HL-60/S4 treated with phorbol 12-myristate 13-acetate at 8.2 ng/mL for 4 days and 3 days (cell line): ENCODE measurements around the gene ZFP36L2.

Experiments
- in situ Hi-C: fragments of 300-500 bp; cut with MboI; formaldehyde crosslinking; loops from 2 replicates; pipeline ENCODE4 v1.15.0; 2022; ENCODE audit warnings: low sequenced_read_pairs

The ZFP36L2 gene

GRCh38 chr2:43226558-43226954 lies at the start of gene ZFP36L2:
ZFP36L2 (minus strand) TSS chr2:43226606; CDS start chr2:43226315, 291 bp downstream.
- in situ Hi-C loops = loop anchor here (25.0 kb wide), 2 partner anchors 289 to 389 kb away; no protein-coding TSS in a partner anchor

- in situ Hi-C loops = no loop called here
Observed at GRCh38 chr2:43274721-43275120, 48.3 kb upstream of the ZFP36L2 start.

GRCh38 chr2:43274055-43274454 lies 47.6 kb upstream of the ZFP36L2 start:
- in situ Hi-C loops = no loop called here

DNA sequence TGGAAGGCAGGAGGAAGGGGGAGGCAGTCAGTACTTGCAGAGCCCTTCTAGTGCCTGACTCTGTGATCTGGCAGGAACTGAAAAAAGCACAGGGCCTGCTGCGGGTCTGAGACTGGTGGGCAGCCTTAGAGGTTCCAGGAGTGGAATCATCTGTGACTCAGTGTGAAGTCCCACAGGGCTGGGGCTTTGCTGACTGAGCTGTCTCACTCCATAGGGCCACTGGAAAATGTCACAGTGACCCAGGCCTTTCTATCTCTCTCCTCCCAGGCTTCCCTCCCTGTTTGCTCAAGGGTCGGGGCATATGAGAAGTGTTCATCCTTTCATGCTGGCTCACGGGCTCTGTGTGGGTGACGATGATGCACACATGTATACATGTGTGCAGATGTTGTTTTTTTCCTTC lies 47.1 kb upstream of the ZFP36L2 start:
- in situ Hi-C loops = no loop called here

- in situ Hi-C loops = no loop called here
Observed at GRCh38 chr2:43270930-43271615, 44.7 kb upstream of the ZFP36L2 start.

DNA sequence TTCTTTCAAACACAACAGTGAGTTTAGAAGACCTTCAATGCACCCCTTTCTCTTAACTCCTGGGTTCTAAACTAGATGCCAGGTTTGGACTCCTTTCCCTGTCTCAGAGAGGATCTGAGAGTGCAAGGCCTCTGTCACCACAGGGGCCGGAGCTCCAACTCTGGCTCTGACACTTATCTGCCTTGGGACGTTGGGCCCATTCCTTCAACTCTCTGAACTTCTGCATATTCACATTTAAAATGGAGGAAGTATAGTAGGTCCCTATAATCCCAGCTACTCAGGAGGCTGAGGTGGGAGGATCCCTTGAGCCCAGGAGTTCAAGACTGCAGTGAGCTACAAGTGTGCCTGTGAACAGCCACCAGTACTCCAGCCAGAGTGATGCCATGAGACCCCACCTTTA lies 44.1 kb upstream of the ZFP36L2 start:
- in situ Hi-C loops = no loop called here

- in situ Hi-C loops = no loop called here
Observed at GRCh38 chr2:43269706-43270105, 43.3 kb upstream of the ZFP36L2 start.

GRCh38 chr2:43269074-43269572 lies 42.7 kb upstream of the ZFP36L2 start:
- in situ Hi-C loops = no loop called here

- in situ Hi-C loops = no loop called here
Observed at GRCh38 chr2:43268066-43268953, 41.9 kb upstream of the ZFP36L2 start.

DNA sequence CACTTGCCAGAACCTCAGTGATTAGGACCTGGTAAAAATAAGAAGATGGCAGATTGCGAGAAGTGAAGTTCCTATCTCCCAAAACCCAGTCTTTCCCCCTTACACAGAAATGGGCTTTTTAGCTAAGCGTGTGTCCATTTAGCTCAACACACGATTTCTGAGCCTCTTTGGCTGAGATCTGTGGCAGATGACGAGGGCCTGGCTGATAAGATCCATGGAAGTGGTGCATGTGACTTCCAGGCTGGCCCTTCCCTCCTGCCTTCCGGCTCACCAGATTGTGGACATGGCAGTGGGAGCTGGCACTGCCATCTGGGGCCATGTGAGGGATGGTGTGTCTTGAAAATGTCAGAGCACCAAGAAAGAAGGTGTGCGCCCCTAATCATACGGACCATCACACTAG lies 41.0 kb upstream of the ZFP36L2 start:
- in situ Hi-C loops = no loop called here

DNA sequence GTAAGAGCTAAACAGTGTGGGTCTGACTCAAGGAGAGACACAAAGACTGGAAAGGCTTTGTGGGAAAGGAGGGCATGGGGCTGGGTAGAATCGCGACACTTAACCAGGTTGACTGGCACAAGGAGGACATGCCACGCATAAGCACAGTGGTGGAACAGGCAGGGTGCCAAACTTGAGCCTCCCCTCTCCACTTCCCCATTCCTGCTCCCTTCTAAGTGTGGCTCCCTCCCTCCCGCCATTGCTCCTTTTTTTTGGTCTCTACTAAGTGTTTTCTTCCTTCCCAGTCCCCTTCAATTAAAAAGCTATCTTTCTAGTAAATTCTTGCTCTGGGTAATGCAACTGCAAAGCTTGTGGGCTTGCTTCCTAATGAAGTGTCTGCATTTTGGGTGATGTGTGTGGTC lies 40.3 kb upstream of the ZFP36L2 start:
- in situ Hi-C loops = no loop called here

GRCh38 chr2:43265421-43265820 lies 39.0 kb upstream of the ZFP36L2 start:
- in situ Hi-C loops = no loop called here

DNA sequence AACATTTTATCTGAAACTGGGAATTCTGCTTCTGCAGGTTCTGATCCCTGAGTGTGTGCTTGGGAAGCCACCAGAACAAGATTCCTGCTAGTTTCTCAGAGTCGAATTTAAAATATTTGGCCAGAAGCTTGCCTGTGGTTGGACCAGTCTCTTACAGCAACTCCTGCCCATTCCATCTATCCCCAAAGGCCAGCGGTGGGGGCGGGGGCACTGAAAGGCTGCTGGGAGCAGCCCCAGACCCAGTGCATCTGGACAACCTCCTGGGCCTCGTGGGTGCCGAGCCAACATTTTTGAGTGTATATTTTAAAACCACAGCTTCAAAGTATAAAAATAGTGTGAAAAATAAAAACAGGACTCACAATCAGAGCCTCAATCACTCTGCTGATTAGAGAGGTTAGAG lies 38.6 kb upstream of the ZFP36L2 start:
- in situ Hi-C loops = no loop called here

DNA sequence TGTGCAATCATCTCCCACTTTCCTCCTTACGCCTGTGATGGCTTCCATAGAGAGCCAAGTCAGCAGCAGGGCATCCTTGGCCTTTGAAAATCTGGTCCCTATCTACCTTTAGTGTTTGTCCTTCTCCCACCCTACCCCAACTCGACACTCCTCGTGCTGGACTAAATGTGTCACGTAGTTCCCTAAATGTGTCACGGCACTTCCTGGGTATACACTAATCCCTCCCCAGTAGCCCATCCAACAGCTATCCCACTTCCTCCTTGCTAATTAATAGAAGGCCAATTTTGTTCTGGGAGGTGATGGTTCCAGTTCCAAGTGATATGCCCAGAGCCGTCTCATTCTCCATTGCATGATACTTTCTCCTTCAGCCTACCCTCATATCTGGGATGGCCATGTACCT lies 36.5 kb upstream of the ZFP36L2 start:
- in situ Hi-C loops = no loop called here

DNA sequence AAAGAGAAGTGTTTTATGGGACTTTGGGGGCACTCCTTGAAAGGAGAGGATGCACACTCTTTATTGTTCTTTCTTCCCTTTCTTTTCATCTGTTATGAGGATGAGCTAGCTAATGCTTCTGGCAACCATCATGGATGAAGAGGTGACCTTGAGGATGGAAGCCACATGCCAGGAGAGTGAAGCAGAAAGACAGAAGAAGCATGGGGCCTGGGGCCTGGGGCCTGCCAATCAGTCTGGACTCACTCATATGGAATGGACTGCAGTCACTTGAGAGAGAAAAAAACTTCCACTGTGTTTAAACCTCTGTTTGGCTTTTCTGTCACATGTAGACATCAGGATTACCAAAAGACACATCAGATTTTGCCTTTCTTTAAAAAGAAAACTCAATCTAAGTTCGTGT lies 35.8 kb upstream of the ZFP36L2 start:
- in situ Hi-C loops = no loop called here

DNA sequence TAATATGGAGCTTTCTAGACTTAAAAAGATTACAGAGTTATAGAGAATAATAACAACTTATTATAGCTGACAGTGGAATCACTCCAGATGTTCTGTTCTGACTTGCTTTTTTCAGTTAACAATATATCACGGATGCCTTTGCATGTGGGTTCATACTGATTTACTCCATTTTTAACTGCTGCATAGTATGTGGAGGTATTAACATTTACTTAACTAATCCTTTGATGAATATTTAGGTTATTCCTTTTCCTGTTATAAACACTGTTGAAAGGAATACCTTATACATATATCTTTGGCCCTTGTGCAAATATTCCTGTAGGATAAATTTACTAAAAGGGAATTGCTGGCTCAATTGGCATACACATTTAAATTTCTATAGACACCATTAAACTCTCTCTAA lies 33.1 kb upstream of the ZFP36L2 start:
- in situ Hi-C loops = no loop called here

DNA sequence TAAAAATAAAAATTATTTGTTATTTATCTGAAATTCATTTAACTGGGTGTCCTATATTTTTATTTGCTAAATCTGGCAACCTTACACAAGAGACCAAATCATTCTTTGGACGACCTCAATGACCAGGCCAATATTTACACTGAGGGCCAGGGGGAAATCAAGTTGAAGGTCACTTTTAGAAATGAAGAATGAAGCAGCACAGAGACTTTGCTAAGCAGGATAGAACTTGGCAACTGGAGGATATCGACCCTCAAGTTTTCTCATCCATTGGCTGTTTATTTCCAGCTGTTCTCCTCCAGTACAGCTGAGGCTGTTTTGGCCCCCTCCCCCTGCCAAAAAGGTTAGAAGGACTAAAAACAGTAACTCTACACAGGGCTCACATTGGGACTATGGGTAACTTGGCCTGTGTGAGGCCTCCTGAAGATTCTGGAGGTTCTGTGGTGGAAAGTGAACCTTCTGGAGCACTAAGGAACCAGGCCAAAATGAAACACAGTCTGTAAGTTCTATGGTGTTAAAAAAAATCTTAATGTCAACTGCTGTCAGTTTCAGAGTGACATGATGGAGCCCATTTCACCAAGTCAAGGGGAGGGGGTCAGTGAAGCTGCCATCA lies 32.2 kb upstream of the ZFP36L2 start:
- in situ Hi-C loops = no loop called here

- in situ Hi-C loops = no loop called here
Observed at GRCh38 chr2:43255296-43255910, 29.0 kb upstream of the ZFP36L2 start.

DNA sequence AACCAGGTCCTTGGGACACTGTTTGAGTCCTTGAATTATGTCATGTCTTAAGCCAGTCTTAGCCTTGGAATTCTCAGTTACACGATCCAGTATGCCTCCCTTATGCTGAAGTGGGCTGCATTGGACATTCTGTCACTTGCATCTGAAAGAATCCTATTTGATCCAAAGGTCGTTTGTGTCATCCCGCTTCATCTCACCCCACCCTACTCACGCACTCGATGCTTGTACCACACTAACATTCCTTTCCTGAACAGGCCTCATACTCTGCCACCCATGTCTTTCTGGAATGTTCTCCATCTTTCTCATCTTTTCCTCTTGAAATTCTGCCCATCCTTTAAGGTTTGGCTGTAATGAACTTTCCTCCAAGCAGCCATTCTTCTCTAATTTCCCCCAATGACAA lies 27.9 kb upstream of the ZFP36L2 start:
- in situ Hi-C loops = no loop called here

- in situ Hi-C loops = no loop called here
Observed at GRCh38 chr2:43251171-43251731, 24.8 kb upstream of the ZFP36L2 start.

DNA sequence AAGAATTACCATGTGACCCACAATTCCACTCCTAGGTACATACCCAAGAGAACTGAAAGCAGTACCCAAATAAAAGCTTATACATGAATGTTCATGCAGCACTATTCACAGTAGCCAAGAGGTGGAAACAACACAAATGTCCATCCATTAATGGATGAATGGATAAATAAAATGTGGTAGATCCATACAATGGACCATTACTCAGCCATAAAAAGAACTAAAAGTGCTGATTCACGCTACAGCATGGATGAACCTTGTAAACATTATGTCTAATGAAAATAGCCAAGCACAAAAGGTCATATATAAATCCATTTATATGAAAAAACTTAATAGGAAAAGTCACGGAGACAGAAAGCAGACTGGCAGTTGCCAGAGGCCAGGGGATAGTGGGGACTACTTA lies 23.6 kb upstream of the ZFP36L2 start:
- in situ Hi-C loops = no loop called here
